Measurements from ENCODE around the gene SLC25A21. TPM values are rescaled to one million over a fixed set of nuclear protein-coding genes. Genes with fewer than 3 reads are reported as not detected.

Gene SLC25A21
- total RNA-seq, 1 donor from 2014 or later: 0.56 TPM

GRCh38 chr14:36931791-36932190 lies 240.6 kb downstream of the SLC25A21 start:
- Mint-ChIP-seq H3K27me3 (ENCODE audit: unreplicated experiment) (peaks cover 59% of the 10 kb centered on the region), H3K4me1 (ENCODE audit: unreplicated experiment) (no peaks in the 10 kb centered on the region), H3K27ac (ENCODE audit: unreplicated experiment) (no peak overlapping the region), H3K9me3 (ENCODE audit: unreplicated experiment) (no peaks in the 10 kb centered on the region), H3K36me3 (ENCODE audit: unreplicated experiment) (no peaks in the 10 kb centered on the region), H3K4me3 (ENCODE audit: unreplicated experiment) (no peak overlapping the region)
- no peak for DNase-seq (ENCODE audit: extremely low spot score, unreplicated experiment)
- TF ChIP-seq CTCF (IDR thresholded peaks at IDR 0.05): no peak

- H3K27me3 Mint-ChIP-seq (ENCODE audit: unreplicated experiment): peaks cover 70% of the 10 kb centered on the region
- no peak overlapping the region for H3K27ac Mint-ChIP-seq (ENCODE audit: unreplicated experiment)
- H3K4me1 Mint-ChIP-seq (ENCODE audit: unreplicated experiment): no peaks in the 10 kb centered on the region
- no peak overlapping the region for H3K4me3 Mint-ChIP-seq (ENCODE audit: unreplicated experiment)
- DNase-seq (ENCODE audit: extremely low spot score, unreplicated experiment): no peak
- H3K36me3 Mint-ChIP-seq (ENCODE audit: unreplicated experiment): no peaks in the 10 kb centered on the region
- TF ChIP-seq CTCF (IDR thresholded peaks at IDR 0.05): no peak
- no peaks in the 10 kb centered on the region for H3K9me3 Mint-ChIP-seq (ENCODE audit: unreplicated experiment)
Measured at GRCh38 chr14:36928432-36928831, 244.0 kb downstream of the SLC25A21 start.

GRCh38 chr14:36925094-36925493 lies 247.3 kb downstream of the SLC25A21 start:
- DNase-seq (ENCODE audit: extremely low spot score, unreplicated experiment): no peak
- H3K9me3 Mint-ChIP-seq (ENCODE audit: unreplicated experiment): no peaks in the 10 kb centered on the region
- H3K36me3 Mint-ChIP-seq (ENCODE audit: unreplicated experiment): no peaks in the 10 kb centered on the region
- no peak overlapping the region for H3K27ac Mint-ChIP-seq (ENCODE audit: unreplicated experiment)
- H3K4me1 Mint-ChIP-seq (ENCODE audit: unreplicated experiment): no peaks in the 10 kb centered on the region
- H3K4me3 Mint-ChIP-seq (ENCODE audit: unreplicated experiment): no peak overlapping the region
- TF ChIP-seq CTCF (IDR thresholded peaks at IDR 0.05): no peak
- peaks cover 72% of the 10 kb centered on the region for H3K27me3 Mint-ChIP-seq (ENCODE audit: unreplicated experiment)

GRCh38 chr14:36916668-36917067 lies 255.7 kb downstream of the SLC25A21 start:
- H3K27me3 Mint-ChIP-seq (ENCODE audit: unreplicated experiment): peaks cover 62% of the 10 kb centered on the region
- no peak for DNase-seq (ENCODE audit: extremely low spot score, unreplicated experiment)
- no peaks in the 10 kb centered on the region for H3K36me3 Mint-ChIP-seq (ENCODE audit: unreplicated experiment)
- no peak overlapping the region for H3K27ac Mint-ChIP-seq (ENCODE audit: unreplicated experiment)
- no peak overlapping the region for H3K4me3 Mint-ChIP-seq (ENCODE audit: unreplicated experiment)
- no peaks in the 10 kb centered on the region for H3K9me3 Mint-ChIP-seq (ENCODE audit: unreplicated experiment)
- TF ChIP-seq CTCF (IDR thresholded peaks at IDR 0.05): no peak
- H3K4me1 Mint-ChIP-seq (ENCODE audit: unreplicated experiment): no peaks in the 10 kb centered on the region

DNA sequence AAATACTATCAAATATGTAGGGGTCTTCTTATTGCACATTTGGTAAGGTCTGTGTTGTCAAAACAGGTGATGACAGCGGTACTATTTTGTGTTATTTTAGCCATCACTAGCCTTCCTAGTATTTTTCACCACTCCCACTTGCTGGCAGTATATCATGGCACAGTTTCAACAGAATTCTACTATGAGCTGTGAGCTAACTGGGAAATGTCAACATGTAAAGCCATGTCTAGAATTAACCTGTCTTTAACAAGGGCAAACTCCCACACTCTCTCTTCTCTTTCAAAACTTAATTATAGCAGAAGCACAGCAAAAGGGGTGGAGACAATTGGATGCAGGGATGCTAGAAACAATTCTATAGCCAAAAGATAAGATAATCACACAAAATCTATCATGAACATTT lies 257.3 kb downstream of the SLC25A21 start:
- Mint-ChIP-seq H3K27ac (ENCODE audit: unreplicated experiment) (no peak overlapping the region), H3K27me3 (ENCODE audit: unreplicated experiment) (peaks cover 59% of the 10 kb centered on the region), H3K4me3 (ENCODE audit: unreplicated experiment) (no peak overlapping the region), H3K9me3 (ENCODE audit: unreplicated experiment) (no peaks in the 10 kb centered on the region), H3K4me1 (ENCODE audit: unreplicated experiment) (no peaks in the 10 kb centered on the region), H3K36me3 (ENCODE audit: unreplicated experiment) (no peaks in the 10 kb centered on the region)
- TF ChIP-seq CTCF (IDR thresholded peaks at IDR 0.05): no peak
- DNase-seq (ENCODE audit: extremely low spot score, unreplicated experiment): no peak
